Natural killer cell (primary cell): ENCODE results near the gene OBSCN. TPM values are rescaled to one million over a fixed set of nuclear protein-coding genes. Genes with fewer than 3 reads are reported as not detected.

Source experiments
- ATAC-seq, 3 donors: fragments of 150-1000 bp in 2 of 3; fragments of 200-7000 bp in 1 of 3; cut with Tn5 transposase; 1 replicate in 1 of 3; 2 replicates in 2 of 3; pipeline ENCODE4 v1.10.0; 2021; ENCODE audit warnings: mild to moderate bottlenecking in 2 of 3, moderate library complexity in 2 of 3
- DNase-seq, 2 donors: peaks; one replicate each; pipeline versions ENCODE4 v3.0.0 to v3.0.0-alpha.2; 2013 to 2021; ENCODE audit warnings: mixed read lengths in 1 of 2
- H3K27ac ChIP-seq: one replicate; pipeline ENCODE4 v1.5.1; 2013; ENCODE audit warnings: mild to moderate bottlenecking, low read length
- H3K27me3 ChIP-seq: one replicate; pipeline ENCODE4 v1.6.1; 2013; ENCODE audit warnings: low read length; ENCODE audit not compliant: control insufficient read depth, insufficient read depth
- H3K36me3 ChIP-seq: one replicate; pipeline ENCODE4 v1.6.1; 2013; ENCODE audit warnings: low read length; ENCODE audit not compliant: control insufficient read depth, insufficient read depth
- H3K4me1 ChIP-seq: one replicate; pipeline ENCODE4 v1.6.1; 2013; ENCODE audit warnings: low read length; ENCODE audit not compliant: control insufficient read depth, insufficient read depth
- H3K4me3 ChIP-seq: one replicate; pipeline ENCODE4 v1.5.1; 2013; ENCODE audit warnings: low read length
- H3K9me3 ChIP-seq: one replicate; pipeline ENCODE4 v1.6.1; 2013; ENCODE audit warnings: low read length; ENCODE audit not compliant: control insufficient read depth, insufficient read depth
- H3K27ac Mint-ChIP-seq, 2 donors: one replicate each; pipeline ENCODE4 v1.8.0; 2022; ENCODE audit warnings: mild to moderate bottlenecking in 2 of 2, mixed read lengths in 2 of 2, moderate library complexity in 1 of 2
- H3K27me3 Mint-ChIP-seq, 2 donors: one replicate each; pipeline ENCODE4 v1.8.0; 2022; ENCODE audit warnings: low read depth in 2 of 2, mixed read lengths in 2 of 2
- H3K36me3 Mint-ChIP-seq: one replicate; pipeline ENCODE4 v1.8.0; 2022; ENCODE audit warnings: mixed read lengths
- H3K4me1 Mint-ChIP-seq, 2 donors: one replicate each; pipeline ENCODE4 v1.8.0; 2022; ENCODE audit warnings: mixed read lengths in 2 of 2
- H3K4me3 Mint-ChIP-seq: one replicate; pipeline ENCODE4 v1.8.0; 2022; ENCODE audit warnings: mild to moderate bottlenecking, moderate library complexity, mixed read lengths
- H3K9me3 Mint-ChIP-seq, 2 donors: one replicate each; pipeline ENCODE4 v1.8.0; 2022; ENCODE audit warnings: mixed read lengths in 2 of 2
- WGBS: methylation state at CpG from one replicate; pipeline ENCODE4 v1.1.7; 2013; ENCODE audit warnings: missing lambda C conversion rate; ENCODE audit not compliant: insufficient coverage; 5-methylcytosine and 5-hydroxymethylcytosine counted together
- intact Hi-C: fragments of 100-400 bp; cut with micrococcal nuclease; formaldehyde crosslinking; loops from one replicate; pipeline ENCODE4 v1.14.2; 2022
- total RNA-seq, 4 donors: library from RNA; stranded (reverse); fragments of 120-200 nt in 1 of 4; gene quantifications; one replicate each; pipeline versions ENCODE4 v1.2.3 to v1.2.4, GENCODE V29; 2013 to 2022
- TF ChIP-seq, protein P1 (sequence below): fragments of 200-600 bp; IDR thresholded peaks from one replicate; pipeline ENCODE4 v1.8.0; 2022; ENCODE audit warnings: antibody characterized with exemption

The OBSCN gene
- total RNA-seq, 3 donors from 2014 or later (not counting 1 experiment from before 2014, with no cell fraction given), result 9.6 to 30.0 (median 14.3) TPM

DNA sequence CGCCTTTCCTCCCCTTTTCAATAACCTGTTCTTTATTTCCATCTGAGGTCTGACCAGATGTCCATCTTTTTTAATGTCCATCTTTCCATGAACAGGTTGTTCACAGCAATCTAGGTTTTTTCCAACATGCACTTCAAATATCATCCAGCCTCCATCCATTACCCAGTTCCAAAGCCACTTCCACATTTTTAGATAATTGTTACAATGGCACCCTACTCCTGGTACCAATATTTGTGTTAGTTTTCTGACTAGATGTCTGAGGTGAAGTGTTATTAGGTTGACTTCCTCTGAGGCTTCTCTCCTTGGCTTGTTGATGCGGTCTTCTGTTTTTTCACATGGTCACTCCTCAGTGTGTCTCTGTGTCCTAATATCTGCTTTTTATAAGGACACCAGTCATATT, 89.4 kb downstream of the OBSCN start:
- no peak overlapping the region for H3K27ac ChIP-seq
- intact Hi-C loops, result no loop called here
- peaks cover 20% of the 10 kb centered on the region for H3K9me3 ChIP-seq
- Mint-ChIP-seq H3K27me3 (no peaks in the 10 kb centered on the region), H3K4me1 (no peaks in the 10 kb centered on the region), H3K36me3 (peaks cover 11% of the 10 kb centered on the region), H3K4me3 (no peak overlapping the region), H3K27ac (no peak overlapping the region), H3K9me3 (peaks cover 5 to 10% of the 10 kb centered on the region in 2 donors)
- TF ChIP-seq, protein P1, sequence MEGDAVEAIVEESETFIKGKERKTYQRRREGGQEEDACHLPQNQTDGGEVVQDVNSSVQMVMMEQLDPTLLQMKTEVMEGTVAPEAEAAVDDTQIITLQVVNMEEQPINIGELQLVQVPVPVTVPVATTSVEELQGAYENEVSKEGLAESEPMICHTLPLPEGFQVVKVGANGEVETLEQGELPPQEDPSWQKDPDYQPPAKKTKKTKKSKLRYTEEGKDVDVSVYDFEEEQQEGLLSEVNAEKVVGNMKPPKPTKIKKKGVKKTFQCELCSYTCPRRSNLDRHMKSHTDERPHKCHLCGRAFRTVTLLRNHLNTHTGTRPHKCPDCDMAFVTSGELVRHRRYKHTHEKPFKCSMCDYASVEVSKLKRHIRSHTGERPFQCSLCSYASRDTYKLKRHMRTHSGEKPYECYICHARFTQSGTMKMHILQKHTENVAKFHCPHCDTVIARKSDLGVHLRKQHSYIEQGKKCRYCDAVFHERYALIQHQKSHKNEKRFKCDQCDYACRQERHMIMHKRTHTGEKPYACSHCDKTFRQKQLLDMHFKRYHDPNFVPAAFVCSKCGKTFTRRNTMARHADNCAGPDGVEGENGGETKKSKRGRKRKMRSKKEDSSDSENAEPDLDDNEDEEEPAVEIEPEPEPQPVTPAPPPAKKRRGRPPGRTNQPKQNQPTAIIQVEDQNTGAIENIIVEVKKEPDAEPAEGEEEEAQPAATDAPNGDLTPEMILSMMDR, result no peak
- ATAC-seq (no peak), DNase-seq (no peak)
- H3K36me3 ChIP-seq, result no peaks in the 10 kb centered on the region
- 85% methylated on average over 2 of the region's 2 CpGs for WGBS
- no peaks in the 10 kb centered on the region for H3K27me3 ChIP-seq
- H3K4me1 ChIP-seq, result no peaks in the 10 kb centered on the region
- no peak overlapping the region for H3K4me3 ChIP-seq

DNA sequence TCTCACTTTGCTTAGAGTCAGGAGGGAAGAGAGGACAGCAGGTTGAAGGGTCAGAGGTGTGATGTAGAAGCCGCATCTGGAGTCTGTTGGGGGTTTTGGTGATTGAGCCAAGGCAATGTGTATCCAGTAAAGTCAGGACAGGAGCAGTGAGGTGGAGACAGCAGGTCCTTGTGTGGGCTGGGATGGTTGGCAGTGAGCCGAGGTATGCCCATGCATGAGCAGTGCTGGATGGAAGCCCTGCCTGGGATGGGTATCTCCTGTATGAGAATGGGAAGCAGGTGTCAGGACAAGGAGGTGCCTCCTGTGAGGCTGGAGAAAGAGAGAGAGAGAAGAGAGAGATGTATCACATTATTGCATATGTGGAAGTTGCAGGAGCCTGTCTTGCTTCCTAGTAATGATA, 90.0 kb downstream of the OBSCN start:
- Mint-ChIP-seq H3K36me3 (peaks cover 16% of the 10 kb centered on the region), H3K27ac (no peak overlapping the region)
- intact Hi-C loops, result no loop called here

DNA sequence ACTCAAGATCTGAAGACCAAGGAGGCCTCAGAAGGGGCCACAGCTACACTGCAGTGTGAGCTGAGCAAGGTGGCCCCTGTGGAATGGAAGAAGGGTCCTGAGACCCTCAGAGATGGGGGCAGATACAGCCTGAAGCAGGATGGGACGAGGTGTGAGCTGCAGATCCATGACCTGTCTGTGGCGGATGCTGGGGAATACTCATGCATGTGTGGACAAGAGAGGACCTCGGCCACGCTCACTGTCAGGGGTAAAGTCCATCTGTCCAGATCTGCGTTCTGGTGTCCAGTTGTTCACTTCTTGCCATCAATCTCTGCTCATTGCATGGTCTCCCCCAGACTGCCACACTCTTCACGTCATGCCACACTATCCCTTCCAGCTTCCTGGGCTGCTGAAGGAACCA, 90.6 kb downstream of the OBSCN start:
- no peaks in the 10 kb centered on the region for H3K4me1 ChIP-seq
- Mint-ChIP-seq H3K4me1 (no peaks in the 10 kb centered on the region), H3K4me3 (no peak overlapping the region), H3K36me3 (peaks cover 16% of the 10 kb centered on the region), H3K9me3 (peaks cover 11 to 16% of the 10 kb centered on the region in 2 donors), H3K27ac (no peak overlapping the region), H3K27me3 (no peaks in the 10 kb centered on the region)
- 89% methylated on average over 6 of the region's 6 CpGs for WGBS
- TF ChIP-seq, protein P1, result no peak
- peaks cover 31% of the 10 kb centered on the region for H3K9me3 ChIP-seq
- DNase-seq, result no peak
- ATAC-seq, result no peak
- no peaks in the 10 kb centered on the region for H3K36me3 ChIP-seq
- no peak overlapping the region for H3K4me3 ChIP-seq
- no peak overlapping the region for H3K27ac ChIP-seq
- intact Hi-C loops, result no loop called here
- no peaks in the 10 kb centered on the region for H3K27me3 ChIP-seq

More for the DNA sequence above, 90.0 kb downstream of the OBSCN start:
- ATAC-seq (no peak), DNase-seq (no peak)
- H3K27me3 ChIP-seq, result no peaks in the 10 kb centered on the region
- WGBS, result 86% methylated on average over 2 of the region's 2 CpGs
- no peak overlapping the region for H3K27ac ChIP-seq
- no peaks in the 10 kb centered on the region for H3K4me1 Mint-ChIP-seq
- H3K4me3 Mint-ChIP-seq, result no peak overlapping the region
- H3K27me3 Mint-ChIP-seq, result no peaks in the 10 kb centered on the region
- H3K9me3 Mint-ChIP-seq, result peaks cover 11 to 16% of the 10 kb centered on the region in 2 donors
- H3K9me3 ChIP-seq, result peaks cover 26% of the 10 kb centered on the region
- H3K4me3 ChIP-seq, result no peak overlapping the region
- no peaks in the 10 kb centered on the region for H3K36me3 ChIP-seq
- TF ChIP-seq, protein P1, result no peak
- no peaks in the 10 kb centered on the region for H3K4me1 ChIP-seq

DNA sequence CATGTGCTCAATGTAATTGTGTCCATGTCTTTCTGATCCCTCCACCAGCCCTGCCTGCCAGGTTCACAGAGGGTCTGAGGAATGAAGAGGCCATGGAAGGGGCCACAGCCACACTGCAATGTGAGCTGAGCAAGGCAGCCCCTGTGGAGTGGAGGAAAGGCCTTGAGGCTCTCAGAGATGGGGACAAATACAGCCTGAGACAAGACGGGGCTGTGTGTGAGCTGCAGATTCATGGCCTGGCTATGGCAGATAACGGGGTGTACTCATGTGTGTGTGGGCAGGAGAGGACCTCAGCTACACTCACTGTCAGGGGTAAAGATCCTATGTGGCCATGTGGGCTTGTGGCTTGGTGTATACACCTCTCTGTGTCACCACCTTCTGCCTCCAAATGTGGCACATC, 91.4 kb downstream of the OBSCN start:
- Mint-ChIP-seq H3K27ac (no peak overlapping the region), H3K36me3 (peaks cover 16% of the 10 kb centered on the region), H3K27me3 (no peaks in the 10 kb centered on the region), H3K9me3 (peaks cover 13 to 19% of the 10 kb centered on the region in 2 donors), H3K4me3 (no peak overlapping the region), H3K4me1 (no peaks in the 10 kb centered on the region)
- no peaks in the 10 kb centered on the region for H3K36me3 ChIP-seq
- H3K27ac ChIP-seq, result no peak overlapping the region
- DNase-seq (no peak), ATAC-seq (no peak)
- intact Hi-C loops, result no loop called here
- no peaks in the 10 kb centered on the region for H3K27me3 ChIP-seq
- H3K4me3 ChIP-seq, result no peak overlapping the region
- TF ChIP-seq, protein P1, result no peak
- H3K4me1 ChIP-seq, result no peaks in the 10 kb centered on the region
- H3K9me3 ChIP-seq, result peaks cover 31% of the 10 kb centered on the region
- WGBS, result 94% methylated on average over 2 of the region's 2 CpGs
